ENCODE data around the gene KDM4C. TPM values are rescaled to one million over a fixed set of nuclear protein-coding genes. Genes with fewer than 3 reads are reported as not detected.

The KDM4C gene
- polyA plus RNA-seq, 10 donors: 8.6 to 21.4 (median 11.4) TPM

- DNase-seq: no peak
Measured at GRCh38 chr9:7094576-7094975, 336.8 kb downstream of the KDM4C start.

- DNase-seq: no peak
Measured at GRCh38 chr9:7095058-7095457, 337.3 kb downstream of the KDM4C start.

DNA sequence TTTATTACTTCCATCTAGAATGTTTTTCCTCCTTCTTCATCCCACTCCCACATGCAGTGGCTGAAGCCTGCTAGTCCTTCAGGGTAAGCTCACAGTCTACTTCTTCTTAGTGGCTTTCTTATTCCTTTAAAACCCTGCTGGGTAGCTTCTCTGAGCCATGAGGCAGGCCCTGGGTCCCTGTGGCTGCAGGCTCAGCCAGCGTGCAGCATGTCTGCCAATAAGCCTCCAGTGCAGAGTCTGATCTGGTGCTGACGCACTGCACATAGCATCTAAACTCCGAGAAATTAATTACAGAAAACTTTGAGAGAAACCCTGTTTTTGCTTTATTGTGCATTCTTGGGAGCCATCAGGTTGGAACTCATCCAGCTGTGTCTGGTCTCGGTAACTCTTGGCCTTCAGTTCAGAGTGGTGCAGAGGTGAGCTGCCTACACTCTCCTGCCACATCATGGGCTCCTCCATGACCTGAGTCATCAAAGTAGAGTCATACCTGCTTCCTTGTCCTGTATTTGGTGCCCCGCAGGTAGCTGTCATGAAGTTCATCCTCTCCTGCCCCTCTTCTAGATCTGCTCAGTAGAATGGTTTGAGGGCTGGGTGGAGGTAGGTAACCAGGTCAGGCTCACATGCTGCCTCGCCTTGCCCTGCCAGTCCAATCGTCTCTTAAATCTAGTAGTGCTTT, 339.4 kb downstream of the KDM4C start:
- no peak for DNase-seq

GRCh38 chr9:7097785-7098752, 340.3 kb downstream of the KDM4C start:
- no peak for DNase-seq

DNA sequence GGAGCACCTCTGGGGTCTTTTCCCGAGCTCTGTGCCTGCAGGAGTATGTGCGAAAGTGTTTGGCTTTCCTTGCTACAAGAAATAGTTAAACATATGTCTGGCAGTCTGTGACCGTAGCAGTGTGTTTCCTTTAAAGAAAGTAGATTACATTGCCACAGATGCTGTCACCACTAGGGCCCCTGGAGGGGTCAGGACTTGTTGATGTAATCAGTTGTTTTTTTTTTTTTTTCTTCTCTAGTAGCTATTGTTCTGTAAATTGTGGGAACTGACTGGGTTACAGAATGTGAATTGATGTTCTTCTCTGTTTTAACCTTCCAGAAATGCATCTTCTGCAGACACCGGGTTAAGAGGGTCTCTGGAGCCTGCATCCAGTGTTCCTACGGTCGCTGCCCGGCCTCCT, 345.6 kb downstream of the KDM4C start:
- no peak for DNase-seq

DNA sequence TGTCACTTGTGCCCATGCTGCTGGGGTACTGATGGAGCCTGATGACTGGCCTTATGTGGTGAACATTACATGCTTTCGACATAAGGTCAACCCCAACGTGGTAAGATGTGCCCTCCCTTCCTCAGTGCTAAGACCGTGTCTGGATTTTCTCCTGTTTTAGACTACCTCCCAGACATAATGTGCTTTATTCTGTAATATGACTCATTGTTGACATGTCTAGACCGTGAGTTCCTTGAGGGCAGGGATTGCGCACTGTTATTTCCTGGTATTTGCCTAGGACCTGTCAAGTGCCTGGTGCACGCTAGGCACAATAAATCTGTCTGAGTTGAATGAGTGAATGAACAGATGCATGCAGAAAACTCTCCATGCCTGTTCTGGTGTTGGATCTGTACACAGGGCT, 346.0 kb downstream of the KDM4C start:
- DNase-seq: no peak

DNA sequence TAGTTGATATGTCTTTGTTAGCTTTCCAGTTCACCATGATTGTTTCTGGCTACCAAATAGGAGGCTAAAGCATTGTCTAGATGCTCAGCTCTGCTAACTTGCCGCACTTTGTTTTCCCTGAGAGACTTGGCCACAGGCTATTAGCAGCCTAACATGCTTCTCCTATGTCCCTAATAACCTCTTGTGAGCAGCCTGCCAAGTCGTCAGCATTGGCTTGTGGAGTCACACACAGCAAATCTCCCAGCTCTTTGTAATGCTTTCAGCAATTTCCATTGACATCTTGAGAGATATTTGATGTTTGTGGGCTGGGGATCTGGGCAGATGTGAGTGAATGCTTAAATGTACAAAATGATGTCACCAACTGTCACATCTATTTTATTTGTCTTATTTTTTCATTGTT, 346.9 kb downstream of the KDM4C start:
- no peak for DNase-seq

DNA sequence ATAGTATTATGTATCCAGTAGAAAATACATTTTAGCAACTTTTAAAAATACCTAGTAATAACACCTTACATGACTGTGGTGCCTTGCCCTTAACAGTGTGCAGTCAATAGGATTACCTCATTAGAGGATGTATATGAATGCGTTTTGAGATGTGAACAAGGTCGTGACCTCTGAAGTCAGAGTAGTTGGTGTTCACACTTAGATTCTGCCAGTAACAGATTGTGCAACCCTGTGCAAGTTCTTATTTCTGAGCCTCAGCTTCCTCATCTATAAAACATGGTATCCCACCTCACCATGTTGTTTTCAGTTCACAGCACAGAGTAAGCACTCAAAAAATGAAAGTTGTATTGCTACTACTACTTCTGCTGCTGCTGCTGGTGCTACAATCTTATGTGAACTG, 347.3 kb downstream of the KDM4C start:
- DNase-seq: no peak

DNA sequence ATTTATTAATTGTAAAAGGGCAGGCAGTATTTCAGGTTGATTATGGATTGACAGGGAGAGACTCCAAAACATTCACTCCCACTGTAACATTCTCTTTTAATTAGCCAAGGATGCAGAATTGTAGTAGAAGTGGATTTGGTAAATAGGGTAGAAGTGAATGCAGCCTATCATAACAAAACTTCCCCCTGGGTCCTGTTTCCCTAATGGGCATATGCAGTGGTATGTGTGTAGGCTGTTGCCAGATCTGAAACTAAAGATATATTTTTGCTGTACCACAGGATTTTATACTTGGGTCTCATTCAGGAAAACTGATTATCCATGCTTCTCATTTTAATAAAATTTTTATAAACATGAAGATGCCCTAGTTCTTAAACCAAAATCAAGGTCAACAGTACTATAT, 351.2 kb downstream of the KDM4C start:
- no peak for DNase-seq

DNA sequence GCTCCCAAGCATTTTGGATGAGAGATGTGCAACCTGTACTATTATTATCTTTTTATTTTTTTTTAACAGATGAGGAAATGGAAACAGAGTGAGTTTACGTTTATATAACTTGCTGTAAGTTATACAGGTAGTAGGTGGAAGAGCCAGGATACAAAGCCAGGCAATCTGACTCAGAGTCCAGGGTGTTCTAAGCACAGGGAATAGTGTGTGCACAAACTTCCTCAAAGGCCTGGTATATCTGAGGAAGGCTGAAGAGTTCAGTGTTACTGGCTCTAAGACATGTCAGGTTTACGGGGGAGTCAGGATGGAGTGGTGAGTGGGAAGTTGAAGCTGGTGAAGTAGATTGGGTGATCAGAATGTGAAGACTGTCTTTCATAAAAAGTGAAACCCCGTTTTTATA, 353.6 kb downstream of the KDM4C start:
- DNase-seq: no peak

GRCh38 chr9:7115606-7116005, 357.8 kb downstream of the KDM4C start:
- DNase-seq: no peak

DNA sequence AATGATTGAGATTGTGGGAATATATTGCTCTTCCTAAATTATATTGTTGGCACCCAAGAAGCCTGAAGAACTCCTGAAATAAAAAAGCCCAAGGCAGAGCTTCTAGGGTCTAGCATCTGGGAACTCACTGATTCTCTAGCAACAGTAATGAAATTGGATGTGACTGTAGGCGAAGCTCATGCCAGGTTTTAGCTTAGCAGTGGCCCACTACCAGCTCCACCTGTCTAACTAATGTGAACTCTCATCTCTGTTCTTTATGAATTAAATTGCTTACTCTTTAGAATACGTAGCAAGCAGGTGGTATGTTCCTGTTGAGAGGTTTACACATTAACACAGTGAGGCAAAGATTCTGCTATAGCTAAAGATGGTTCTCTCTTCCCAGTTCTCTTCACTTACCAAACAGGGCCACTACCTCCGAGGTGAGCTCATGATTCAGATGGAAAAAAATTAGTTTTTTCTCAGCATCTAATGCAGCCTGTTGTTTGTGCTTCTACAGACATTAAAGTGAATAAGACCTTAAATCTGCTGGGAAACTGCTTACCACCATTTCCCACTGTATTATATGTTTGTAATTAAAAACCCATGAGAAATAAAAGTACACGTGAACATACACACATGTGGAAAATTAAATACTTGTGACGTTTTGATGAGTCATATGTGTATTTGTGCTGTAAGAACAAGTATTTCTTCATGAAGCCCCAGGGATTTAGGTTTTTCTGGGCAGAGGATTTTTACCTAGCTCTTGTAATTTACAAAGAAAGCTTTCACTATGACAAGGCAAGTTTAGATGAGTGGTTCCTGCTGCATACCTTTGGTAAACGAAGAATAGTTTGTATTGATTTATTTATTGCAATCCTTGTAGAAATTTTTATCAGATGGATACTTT, 360.1 kb downstream of the KDM4C start:
- peak in 1 of 3 donors; percentile 13 for DNase-seq

DNA sequence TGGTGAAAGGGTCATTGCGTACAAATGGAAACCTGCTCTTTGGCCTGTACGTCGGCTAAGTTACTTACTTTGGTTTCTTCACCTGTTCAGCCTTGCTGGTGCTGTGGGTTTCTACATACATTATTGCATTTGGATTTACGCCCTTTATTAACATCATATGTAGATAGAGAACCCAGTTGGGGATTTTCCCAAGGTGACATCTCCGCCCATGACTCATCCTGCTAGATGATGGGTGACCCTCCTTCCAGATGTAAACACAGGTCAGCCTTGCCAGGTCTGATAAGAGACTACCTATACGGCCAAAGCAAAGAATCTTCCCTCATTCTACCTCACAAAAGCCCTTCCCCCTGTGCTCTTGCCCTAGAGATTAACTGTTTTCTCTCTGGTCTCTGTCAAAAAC, 360.9 kb downstream of the KDM4C start:
- no peak for DNase-seq

- DNase-seq: no peak
Measured at GRCh38 chr9:7119612-7120011, 361.8 kb downstream of the KDM4C start.

DNA sequence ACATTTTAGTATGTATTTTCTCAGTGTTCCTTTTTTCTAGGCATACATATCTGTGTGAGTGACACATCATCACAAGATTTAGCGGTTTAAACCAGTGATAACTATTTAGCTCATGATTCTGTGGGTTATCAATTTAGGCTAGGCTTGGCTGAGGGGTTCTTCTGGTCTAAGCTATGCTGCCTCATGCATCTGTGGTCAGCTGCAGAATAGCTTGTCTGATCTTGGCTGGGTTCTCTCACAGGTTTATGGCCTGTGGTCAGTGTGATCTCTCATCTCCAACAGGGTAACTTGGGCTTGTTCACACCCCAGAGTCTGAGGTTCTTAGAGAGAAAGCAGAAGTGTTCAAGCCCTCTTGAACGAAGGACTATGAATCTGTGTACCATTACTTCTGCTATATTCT, 363.3 kb downstream of the KDM4C start:
- DNase-seq: no peak

DNA sequence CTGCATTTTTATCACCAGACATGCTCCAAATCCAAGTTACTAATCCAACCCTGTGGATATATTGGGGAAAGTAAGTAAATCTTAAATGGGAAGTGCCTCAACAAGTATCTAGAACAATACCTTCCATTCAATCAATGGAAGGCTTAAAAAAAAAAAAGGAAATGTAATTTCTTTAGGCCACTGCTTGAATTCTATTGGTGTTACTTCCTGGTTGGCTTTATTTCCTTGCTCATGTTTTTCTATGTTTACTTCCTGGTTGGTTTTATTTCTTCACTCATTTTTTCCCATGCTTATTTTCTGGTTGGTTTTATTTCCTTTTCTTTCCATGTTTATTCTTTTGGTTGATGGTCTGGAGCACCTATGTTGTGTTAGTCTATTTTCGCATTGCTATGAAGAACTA, 363.9 kb downstream of the KDM4C start:
- no peak for DNase-seq

GRCh38 chr9:7123743-7124142, 366.0 kb downstream of the KDM4C start:
- no peak for DNase-seq

GRCh38 chr9:7125231-7125630, 367.5 kb downstream of the KDM4C start:
- DNase-seq: no peak

GRCh38 chr9:7129391-7129790, 371.6 kb downstream of the KDM4C start:
- no peak for DNase-seq

DNA sequence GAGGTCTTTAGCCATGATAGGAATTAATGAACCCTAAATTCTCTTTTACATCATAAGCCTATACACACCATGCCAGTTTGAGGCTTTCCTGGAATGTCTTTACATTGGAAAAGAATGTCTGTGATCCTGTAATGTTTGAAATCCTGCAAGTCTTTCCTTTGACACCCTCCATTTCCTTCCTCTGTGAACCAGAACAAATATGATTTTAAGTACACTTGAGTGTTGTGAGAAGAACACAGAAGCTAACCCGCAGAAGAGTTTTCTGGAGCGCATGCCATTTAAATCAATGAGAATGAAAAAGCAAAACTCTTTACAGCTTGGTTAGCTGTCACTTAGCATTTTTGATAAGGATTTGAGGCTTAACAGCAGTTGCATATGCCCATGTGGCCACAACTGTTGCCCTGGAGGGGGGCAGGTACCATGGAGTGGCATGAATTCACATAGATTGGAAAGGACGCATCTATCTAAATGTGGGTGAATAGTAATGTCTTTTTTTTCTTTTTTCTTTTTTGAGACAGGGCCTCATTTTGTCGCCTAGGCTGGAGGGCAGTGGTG, 372.6 kb downstream of the KDM4C start:
- DNase-seq: no peak

DNA sequence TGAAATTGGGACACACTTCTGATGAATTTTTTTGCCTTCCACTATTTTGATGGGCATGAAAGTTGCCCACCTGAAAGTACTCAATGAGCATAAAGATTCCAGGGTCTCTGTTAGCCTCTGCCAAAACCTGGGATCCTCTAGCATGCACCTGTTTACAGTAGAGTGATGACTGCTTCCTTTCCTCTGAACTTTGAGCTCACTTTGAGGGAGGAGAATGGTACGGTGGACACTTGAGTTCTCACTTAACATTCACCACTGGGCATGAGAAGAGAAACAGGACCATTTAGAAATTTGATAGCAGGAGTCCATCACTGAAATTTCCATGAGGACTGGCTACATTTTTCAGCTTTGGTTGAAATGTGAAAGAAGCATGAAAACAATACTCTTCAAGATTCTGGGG, 374.8 kb downstream of the KDM4C start:
- no peak for DNase-seq

DNA sequence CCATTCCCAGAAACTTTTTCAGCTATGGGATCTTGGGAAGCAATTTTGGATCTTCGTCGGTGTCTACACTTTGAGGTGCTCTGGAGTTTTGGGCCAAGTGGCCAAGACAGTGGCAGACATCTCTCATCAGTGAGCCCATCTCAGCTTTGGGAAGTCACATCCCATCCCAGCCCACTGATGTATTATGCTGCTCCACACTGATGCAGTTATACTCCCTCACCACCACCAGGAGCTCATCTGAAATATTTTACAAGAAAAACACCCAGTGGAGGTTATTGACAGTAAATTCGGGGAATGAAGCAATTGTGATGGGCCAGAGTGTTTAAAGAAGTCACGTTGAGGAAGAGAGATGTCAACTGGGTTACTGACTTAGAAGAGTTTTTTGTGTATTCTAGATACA, 378.0 kb downstream of the KDM4C start:
- no peak for DNase-seq

Data from muscle of back (tissue), 11 donors.